ENCODE data around the gene KDM2A. TPM values are rescaled to one million over a fixed set of nuclear protein-coding genes. Genes with fewer than 3 reads are reported as not detected.

KDM2A gene
- total and polyA plus RNA-seq, 2 donors (not counting 3 experiments of a cell fraction or from before 2014, with no cell fraction given) = 72.2 to 79.5 TPM

- H3K36me3 ChIP-seq (ENCODE audit: control insufficient read depth in 2 of 2, extremely low read depth in 1 of 2, insufficient read depth in 2 of 2, low read length in 2 of 2) = no peaks in the 10 kb centered on the region
- H3K27ac ChIP-seq (ENCODE audit: insufficient read depth, low read depth, low read length) = no peak overlapping the region
- ChIA-PET CTCF (interaction anchor here (1.5 kb wide), 1 partner anchor 12 kb away, joined by 7 read pairs; no protein-coding TSS in a partner anchor), POLR2A (no interaction called here)
- no peak for FAIRE-seq
- dilution Hi-C loops (cut with MboI; ENCODE audit: extremely low pct_ligation_motif_present, low sequenced_read_pairs) (no loop called here), intact Hi-C loops (cut with micrococcal nuclease) (no loop called here)
- no TSS peak for BruUV-seq (replicated peaks)
- DNase-seq (ENCODE audit: low read depth, low spot score) = no peak
- TF ChIP-seq EZH2 (IDR thresholded peaks at IDR 0.05; ENCODE audit: borderline replicate concordance, low read depth, low read length, severe bottlenecking) (no peak), GATA2 (IDR thresholded peaks at IDR 0.05; ENCODE audit: insufficient read depth, insufficient read length, low read depth, low read length) (no peak), CTCF (IDR thresholded peaks at IDR 0.05; ENCODE audit: extremely low read depth in 1 of 2, insufficient read depth in 1 of 2, low read depth in 1 of 2, low read length in 2 of 2) (no peak), FOS (IDR thresholded peaks at IDR 0.05; ENCODE audit: borderline replicate concordance, insufficient read depth, low read length) (no peak), POLR2A (IDR thresholded peaks at IDR 0.05; ENCODE audit: low read depth, low read length) (no peak), MAX (IDR thresholded peaks at IDR 0.05; ENCODE audit: insufficient read depth, insufficient read length) (no peak), JUN (IDR thresholded peaks at IDR 0.05; ENCODE audit: borderline replicate concordance, insufficient read depth, insufficient read length, low read depth) (no peak), POLR2AphosphoS5 (IDR thresholded peaks at IDR 0.05; ENCODE audit: insufficient read depth, low read depth, low read length) (no peak), MYC (IDR thresholded peaks at IDR 0.05; ENCODE audit: low read depth, low read length) (no peak)
- no peaks in the 10 kb centered on the region for H3K9me3 ChIP-seq (replicated peaks; ENCODE audit: control insufficient read depth, insufficient read depth, low read length)
- H3K79me2 ChIP-seq (ENCODE audit: control insufficient read depth, insufficient read depth, low read length) = peaks cover 70% of the 10 kb centered on the region
- H3K4me1 ChIP-seq (ENCODE audit: control insufficient read depth, extremely low read depth, insufficient read depth, low read length) = peaks cover 7% of the 10 kb centered on the region
- no peak overlapping the region for H3K4me2 ChIP-seq (ENCODE audit: insufficient read depth, low read length)
- no peaks in the 10 kb centered on the region for H3K27me3 ChIP-seq (ENCODE audit: control insufficient read depth in 2 of 2, insufficient read depth in 2 of 2, low read length in 2 of 2)
- H4K20me1 ChIP-seq (replicated peaks; ENCODE audit: control insufficient read depth, extremely low read depth, insufficient read depth, low read length) = peaks cover 2% of the 10 kb centered on the region
- H3K9ac ChIP-seq (replicated peaks; ENCODE audit: extremely low read depth, insufficient read depth, low read length) = no peak overlapping the region
- H3K9me1 ChIP-seq (replicated peaks; ENCODE audit: control insufficient read depth, extremely low read depth, insufficient read depth, low read length) = no peaks in the 10 kb centered on the region
- no peak overlapping the region for H3K4me3 ChIP-seq (replicated peaks in 1 of 3; ENCODE audit: insufficient read depth in 1 of 3, low read depth in 1 of 3, low read length in 3 of 3)
- no peak overlapping the region for H2AFZ ChIP-seq (ENCODE audit: low read depth, low read length)
Observed at GRCh38 chr11:67160045-67160444, 41.0 kb downstream of the KDM2A start.
